ENCODE results near the gene PTGR1.

- TF ChIP-seq TAF1 (IDR thresholded peaks at IDR 0.05; ENCODE audit: low read depth), result no peak
- no peak for TF ChIP-seq YY1 (IDR thresholded peaks at IDR 0.05; ENCODE audit: low read depth)
These were observed 30.9 kb upstream of the PTGR1 start for GRCh38 chr9:111630182-111630963.
